Epithelial cell of umbilical artery (primary cell): ENCODE measurements around the gene GUCY2D. TPM values are rescaled to one million over a fixed set of nuclear protein-coding genes. Genes with fewer than 3 reads are reported as not detected.

Experiments
- total RNA-seq: library from RNA; depleted of rRNA; stranded (reverse); fragments of >200 nt; gene quantifications from 2 replicates; pipeline ENCODE4 v1.2.3, GENCODE V29; 2014

The GUCY2D gene
- not detected in 2 replicates for total RNA-seq

GRCh38 chr17:8001976-8002720, at the start of gene GUCY2D:
GUCY2D (plus strand) TSS chr17:8002615; CDS start chr17:8003048, 433 bp downstream.

DNA sequence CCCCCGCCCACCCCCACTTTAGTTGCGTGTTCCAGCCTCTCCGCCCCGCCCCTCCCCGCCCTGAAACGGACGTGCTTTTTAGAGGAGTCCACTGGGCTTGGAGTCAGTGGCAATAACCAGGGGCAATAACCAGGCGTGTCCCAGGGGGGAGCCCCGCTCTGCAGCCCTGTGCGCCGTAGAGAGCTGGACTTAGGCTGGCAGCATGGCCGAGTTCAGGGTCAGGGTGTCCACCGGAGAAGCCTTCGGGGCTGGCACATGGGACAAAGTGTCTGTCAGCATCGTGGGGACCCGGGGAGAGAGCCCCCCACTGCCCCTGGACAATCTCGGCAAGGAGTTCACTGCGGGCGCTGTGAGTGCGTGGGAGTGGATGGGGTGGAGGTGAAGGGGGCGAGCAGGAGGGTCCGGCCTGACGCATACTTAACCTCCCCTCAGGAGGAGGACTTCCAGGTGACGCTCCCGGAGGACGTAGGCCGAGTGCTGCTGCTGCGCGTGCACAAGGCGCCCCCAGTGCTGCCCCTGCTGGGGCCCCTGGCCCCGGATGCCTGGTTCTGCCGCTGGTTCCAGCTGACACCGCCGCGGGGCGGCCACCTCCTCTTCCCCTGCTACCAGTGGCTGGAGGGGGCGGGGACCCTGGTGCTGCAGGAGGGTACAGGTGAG, 36.7 kb downstream of the GUCY2D start, which contains the start of gene ALOX15B:
Gene ALOX15B (plus strand): TSS at position 106 of the 657 bp plus-strand sequence. CDS start 97 bp downstream, at position 203.

Other genes starting within 250 kb of the GUCY2D start
- gene KDM6B, start 168.4 kb upstream of the GUCY2D start, total RNA-seq = 1.2 and 2.9 TPM in 2 replicates
- gene TMEM88, start 147.5 kb upstream of the GUCY2D start, total RNA-seq = 27.0 and 44.8 TPM in 2 replicates
- 48.9 and 115 TPM in 2 replicates for gene NAA38, start 145.1 kb upstream of the GUCY2D start, total RNA-seq
- gene CYB5D1, start 144.6 kb upstream of the GUCY2D start, total RNA-seq = 7.0 and 7.1 TPM in 2 replicates
- gene CHD3, start 113.8 kb upstream of the GUCY2D start, total RNA-seq = 104 TPM in 2 replicates
- 0.65 and 0.76 TPM in 2 replicates for gene RNF227, start 86.3 kb upstream of the GUCY2D start, total RNA-seq
- gene KCNAB3, start 72.8 kb upstream of the GUCY2D start, total RNA-seq = 0.15 and 0.32 TPM in 2 replicates
- gene TRAPPC1, start 70.7 kb upstream of the GUCY2D start, total RNA-seq = 34.5 and 35.4 TPM in 2 replicates
- 15.9 and 17.0 TPM in 2 replicates for gene CNTROB, start 70.4 kb upstream of the GUCY2D start, total RNA-seq
- not detected in 2 replicates for gene ALOX15B, start 36.4 kb downstream of the GUCY2D start, total RNA-seq
- gene ALOX12B, start 85.1 kb downstream of the GUCY2D start, total RNA-seq = not detected in 2 replicates
- gene ALOXE3, start 115.9 kb downstream of the GUCY2D start, total RNA-seq = under 0.01 TPM in 1 of 2 replicates, not detected in the other
- gene HES7, start 121.5 kb downstream of the GUCY2D start, total RNA-seq = not detected in 2 replicates
- 2.9 and 3.2 TPM in 2 replicates for gene PER1, start 149.8 kb downstream of the GUCY2D start, total RNA-seq
- 4.2 and 8.1 TPM in 2 replicates for gene VAMP2, start 160.3 kb downstream of the GUCY2D start, total RNA-seq
- gene TMEM107, start 173.8 kb downstream of the GUCY2D start, total RNA-seq = 24.8 and 44.5 TPM in 2 replicates
- gene BORCS6, start 187.6 kb downstream of the GUCY2D start, total RNA-seq = 9.1 and 9.3 TPM in 2 replicates
- gene AURKB, start 208.0 kb downstream of the GUCY2D start, total RNA-seq = 41.3 and 62.6 TPM in 2 replicates
- gene CTC1, start 245.4 kb downstream of the GUCY2D start, total RNA-seq = 3.6 and 5.0 TPM in 2 replicates
- 37.0 and 39.2 TPM in 2 replicates for gene PFAS, start 246.7 kb downstream of the GUCY2D start, total RNA-seq